ENCODE data around the gene MED13L. TPM values are rescaled to one million over a fixed set of nuclear protein-coding genes. Genes with fewer than 3 reads are reported as not detected.

The MED13L gene
- total RNA-seq, 2 donors from 2014 or later = 55.0 to 64.1 TPM

DNA sequence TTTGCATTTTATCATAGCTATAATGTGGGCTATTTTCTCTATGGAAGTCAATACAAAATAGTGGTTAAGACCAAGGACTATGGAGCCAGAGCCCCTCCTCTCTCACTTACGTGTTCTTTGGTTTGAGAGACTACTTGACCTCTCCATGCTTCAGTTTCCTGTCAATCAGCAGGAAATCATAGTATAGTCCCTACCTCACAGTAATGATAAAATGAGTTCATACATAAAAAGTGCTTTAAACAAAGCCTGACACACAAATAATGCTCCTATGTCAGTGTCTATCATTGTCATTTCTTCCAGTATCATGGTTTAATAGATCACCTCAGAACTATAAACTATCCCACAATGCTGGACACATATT lies 90.4 kb downstream of the MED13L start:
- DNase-seq (ENCODE audit: low spot score) = no peak
- H3K27ac ChIP-seq = no peak overlapping the region
- H3K36me3 ChIP-seq = no peaks in the 10 kb centered on the region
- TF ChIP-seq, protein P1, sequence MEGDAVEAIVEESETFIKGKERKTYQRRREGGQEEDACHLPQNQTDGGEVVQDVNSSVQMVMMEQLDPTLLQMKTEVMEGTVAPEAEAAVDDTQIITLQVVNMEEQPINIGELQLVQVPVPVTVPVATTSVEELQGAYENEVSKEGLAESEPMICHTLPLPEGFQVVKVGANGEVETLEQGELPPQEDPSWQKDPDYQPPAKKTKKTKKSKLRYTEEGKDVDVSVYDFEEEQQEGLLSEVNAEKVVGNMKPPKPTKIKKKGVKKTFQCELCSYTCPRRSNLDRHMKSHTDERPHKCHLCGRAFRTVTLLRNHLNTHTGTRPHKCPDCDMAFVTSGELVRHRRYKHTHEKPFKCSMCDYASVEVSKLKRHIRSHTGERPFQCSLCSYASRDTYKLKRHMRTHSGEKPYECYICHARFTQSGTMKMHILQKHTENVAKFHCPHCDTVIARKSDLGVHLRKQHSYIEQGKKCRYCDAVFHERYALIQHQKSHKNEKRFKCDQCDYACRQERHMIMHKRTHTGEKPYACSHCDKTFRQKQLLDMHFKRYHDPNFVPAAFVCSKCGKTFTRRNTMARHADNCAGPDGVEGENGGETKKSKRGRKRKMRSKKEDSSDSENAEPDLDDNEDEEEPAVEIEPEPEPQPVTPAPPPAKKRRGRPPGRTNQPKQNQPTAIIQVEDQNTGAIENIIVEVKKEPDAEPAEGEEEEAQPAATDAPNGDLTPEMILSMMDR (IDR thresholded peaks at IDR 0.05) = no peak
- peaks cover 0 to 47% of the 10 kb centered on the region in 2 donors for H3K4me1 ChIP-seq
- H3K4me3 ChIP-seq = no peak overlapping the region
- no peaks in the 10 kb centered on the region for H3K27me3 ChIP-seq
- H3K9me3 ChIP-seq = no peaks in the 10 kb centered on the region

DNA sequence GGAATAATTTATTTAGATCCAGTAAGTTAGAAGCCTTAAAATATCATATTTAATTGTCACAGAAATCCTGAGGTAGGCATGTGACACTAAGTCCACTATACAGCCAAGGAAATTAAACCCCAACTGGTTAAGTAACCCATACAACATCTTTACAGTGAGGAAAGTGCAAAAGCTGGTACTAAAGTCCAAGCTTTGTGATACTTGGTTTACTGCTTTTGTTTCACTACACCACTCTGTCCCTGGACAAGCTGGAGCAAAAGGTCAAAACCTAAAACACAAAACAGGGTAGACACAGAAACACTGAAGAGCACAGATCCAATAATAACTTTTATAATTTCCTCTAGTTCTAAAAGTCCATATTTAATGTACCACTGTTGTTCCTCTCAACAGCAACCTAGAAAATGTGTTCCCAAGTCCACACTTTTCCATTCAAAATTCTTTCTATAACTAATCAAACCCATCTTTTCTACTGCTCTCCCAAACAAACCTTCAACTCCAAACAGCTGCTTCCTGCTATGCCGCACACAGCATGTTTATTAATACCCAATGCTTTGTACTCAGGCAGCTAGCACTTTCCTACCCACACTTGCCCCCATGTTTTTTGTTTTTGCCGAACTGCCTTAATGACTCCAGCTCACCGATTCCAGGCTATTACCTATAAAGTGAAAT lies 90.9 kb downstream of the MED13L start:
- Histone ChIP-seq H3K9me3 (no peaks in the 10 kb centered on the region), H3K36me3 (no peaks in the 10 kb centered on the region), H3K4me3 (no peak overlapping the region), H3K27me3 (no peaks in the 10 kb centered on the region), H3K4me1 (peaks cover 0 to 48% of the 10 kb centered on the region in 2 donors), H3K27ac (no peak overlapping the region)
- TF ChIP-seq, protein P1 (IDR thresholded peaks at IDR 0.05) = no peak
- no peak for DNase-seq (ENCODE audit: low spot score)

DNA sequence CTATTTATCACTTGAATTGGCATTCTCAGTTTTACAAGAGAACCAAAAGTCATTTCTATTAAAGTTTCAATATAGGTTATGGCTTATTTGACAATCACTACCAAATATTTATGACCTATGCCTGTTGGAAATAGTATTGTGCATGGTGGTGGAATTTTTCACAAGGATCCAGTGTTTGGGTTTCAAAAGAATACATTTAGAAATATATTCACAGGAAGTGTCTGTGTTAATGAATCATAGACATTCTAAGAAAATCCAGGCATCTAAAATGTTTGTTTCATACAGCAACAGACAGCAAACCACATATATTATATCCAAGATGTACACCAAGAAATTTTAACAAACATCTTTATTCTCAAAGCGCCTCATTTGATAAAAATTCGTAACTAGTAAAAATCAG lies 92.7 kb downstream of the MED13L start:
- Histone ChIP-seq H3K9me3 (no peaks in the 10 kb centered on the region), H3K36me3 (no peaks in the 10 kb centered on the region), H3K27me3 (no peaks in the 10 kb centered on the region), H3K4me1 (peaks cover 0 to 53% of the 10 kb centered on the region in 2 donors), H3K4me3 (no peak overlapping the region), H3K27ac (no peak overlapping the region)
- no peak for DNase-seq (ENCODE audit: low spot score)
- TF ChIP-seq, protein P1 (IDR thresholded peaks at IDR 0.05) = no peak

DNA sequence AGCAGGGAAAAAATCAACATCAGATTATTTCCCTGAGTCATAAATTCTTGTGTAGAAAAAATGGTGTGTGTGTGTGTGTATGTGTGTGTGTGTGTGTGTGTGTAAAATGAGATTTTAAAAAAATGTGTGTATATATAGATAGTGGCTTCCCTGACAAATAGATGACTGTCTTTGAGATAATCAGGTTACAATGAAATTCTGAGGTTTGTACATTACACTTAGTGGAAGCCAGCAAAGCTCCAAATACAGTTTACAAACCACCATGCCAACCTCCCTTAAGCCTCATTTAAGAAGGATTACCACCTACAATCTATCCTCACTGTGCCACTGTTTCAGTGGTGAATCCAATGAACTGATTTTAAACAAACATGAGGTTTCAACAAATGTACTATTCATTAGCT lies 93.8 kb downstream of the MED13L start:
- Histone ChIP-seq H3K27me3 (no peaks in the 10 kb centered on the region), H3K4me1 (peaks cover 0 to 51% of the 10 kb centered on the region in 2 donors), H3K4me3 (no peak overlapping the region), H3K36me3 (no peaks in the 10 kb centered on the region), H3K9me3 (no peaks in the 10 kb centered on the region), H3K27ac (no peak overlapping the region)
- TF ChIP-seq, protein P1 (IDR thresholded peaks at IDR 0.05) = no peak
- DNase-seq (ENCODE audit: low spot score) = no peak

DNA sequence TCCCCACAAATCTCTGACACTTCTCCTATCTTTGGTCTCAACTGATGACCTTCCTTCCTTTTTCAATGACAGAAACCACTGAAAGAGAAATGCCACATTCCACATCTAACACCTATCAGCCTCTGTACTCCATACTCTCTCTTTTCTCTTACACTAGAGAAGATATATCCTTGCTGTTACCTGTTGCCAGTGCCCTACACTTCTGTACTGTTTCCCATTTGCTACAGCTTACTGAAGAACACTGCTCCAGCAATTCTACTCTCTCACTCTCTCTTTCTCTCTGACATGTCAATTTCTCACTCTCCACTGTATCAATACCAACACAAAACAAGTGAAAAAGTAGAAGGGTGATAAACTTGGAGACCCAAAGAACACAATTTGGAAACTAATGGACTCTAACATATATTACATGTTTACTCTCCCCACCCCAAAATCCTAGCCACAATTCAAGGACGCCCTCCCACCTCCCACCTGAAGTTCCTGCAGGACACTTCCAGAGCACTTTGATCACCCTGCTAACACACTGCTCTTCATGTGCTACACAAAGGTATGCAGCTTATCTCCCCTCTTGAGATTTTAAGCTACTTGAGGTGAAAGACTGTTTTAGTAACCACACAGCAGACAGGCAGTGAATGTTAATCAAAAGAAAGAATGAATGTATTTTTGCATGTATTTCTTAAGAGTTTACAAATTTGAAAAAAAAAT lies 95.0 kb downstream of the MED13L start:
- Histone ChIP-seq H3K27ac (no peak overlapping the region), H3K9me3 (no peaks in the 10 kb centered on the region), H3K4me1 (peaks cover 0 to 40% of the 10 kb centered on the region in 2 donors), H3K27me3 (no peaks in the 10 kb centered on the region), H3K4me3 (no peak overlapping the region), H3K36me3 (no peaks in the 10 kb centered on the region)
- no peak for DNase-seq (ENCODE audit: low spot score)
- TF ChIP-seq, protein P1 (IDR thresholded peaks at IDR 0.05) = no peak

Measured in right atrium auricular region (tissue), 2 donors.